ENCODE data around the gene GAGE12D. TPM values are rescaled to one million over a fixed set of nuclear protein-coding genes. Genes with fewer than 3 reads are reported as not detected.

The GAGE12D gene
- not detected in 5 replicates for total RNA-seq (2022; extraction: Qiagen RNA extraction)

GRCh38 chrX:49541433-49541832 lies at the start of gene GAGE12D:
Gene GAGE12D, plus strand, starts transcription at chrX:49541733. Its CDS starts 1,155 bp downstream, at chrX:49542888.

GRCh38 chrX:49531877-49532276 lies 9.7 kb upstream of the GAGE12D start, which contains the start of gene GAGE12C:
Gene GAGE12C, plus strand, starts transcription at chrX:49532177. Its CDS starts 1,155 bp downstream, at chrX:49533332.

GRCh38 chrX:49550989-49551388 lies 9.5 kb downstream of the GAGE12D start, which contains the start of gene GAGE12E:
Gene GAGE12E, plus strand, starts transcription at chrX:49551289. Its CDS starts 1,155 bp downstream, at chrX:49552444.

GRCh38 chrX:49560542-49560941 lies 19.0 kb downstream of the GAGE12D start, which contains the start of gene GAGE12F:
Gene GAGE12F, plus strand, starts transcription at chrX:49560842. Its CDS starts 1,155 bp downstream, at chrX:49561997.

GRCh38 chrX:49570100-49570499 lies 28.6 kb downstream of the GAGE12D start, which contains the start of gene GAGE12G:
Gene GAGE12G, plus strand, starts transcription at chrX:49570400. Its CDS starts 1,155 bp downstream, at chrX:49571555.

GRCh38 chrX:49579649-49580048 lies 38.1 kb downstream of the GAGE12D start, which contains the start of gene GAGE12H:
Gene GAGE12H, plus strand, starts transcription at chrX:49579949. Its CDS starts 1,155 bp downstream, at chrX:49581104.

GRCh38 chrX:49589196-49589595 lies 47.7 kb downstream of the GAGE12D start, which contains the start of gene GAGE2A:
Gene GAGE2A, plus strand, starts transcription at chrX:49589496. Its CDS starts 1,155 bp downstream, at chrX:49590651.

Other genes starting within 250 kb of the GAGE12D start
- gene GAGE10, start 238.1 kb upstream of the GAGE12D start, total RNA-seq (2022; extraction: Qiagen RNA extraction): not detected in 5 replicates
- gene GAGE12J, start 219.7 kb upstream of the GAGE12D start, total RNA-seq (2022; extraction: Qiagen RNA extraction): not detected in 5 replicates
- not detected in 5 replicates for gene GAGE13, start 210.2 kb upstream of the GAGE12D start, total RNA-seq (2022; extraction: Qiagen RNA extraction)
- gene GAGE12C, start 9.6 kb upstream of the GAGE12D start, total RNA-seq (2022; extraction: Qiagen RNA extraction): not detected in 5 replicates
- not detected in 5 replicates for gene GAGE12E, start 9.6 kb downstream of the GAGE12D start, total RNA-seq (2022; extraction: Qiagen RNA extraction)
- gene GAGE12F, start 19.1 kb downstream of the GAGE12D start, total RNA-seq (2022; extraction: Qiagen RNA extraction): not detected in 5 replicates
- not detected in 5 replicates for gene GAGE12G, start 28.7 kb downstream of the GAGE12D start, total RNA-seq (2022; extraction: Qiagen RNA extraction)
- gene GAGE12H, start 38.2 kb downstream of the GAGE12D start, total RNA-seq (2022; extraction: Qiagen RNA extraction): not detected in 5 replicates
- not detected in 5 replicates for gene GAGE2A, start 47.8 kb downstream of the GAGE12D start, total RNA-seq (2022; extraction: Qiagen RNA extraction)
- 0.17 TPM in 1 of 5 replicates, not detected in the others for gene GAGE1, start 57.3 kb downstream of the GAGE12D start, total RNA-seq (2022; extraction: Qiagen RNA extraction)
- 0.23 to 0.43 TPM (median 0.36 TPM) in 3 of 5 replicates, not detected in the others for gene PAGE1, start 154.3 kb downstream of the GAGE12D start, total RNA-seq (2022; extraction: Qiagen RNA extraction)